MCF 10A (cell line): ENCODE measurements around the gene CRTC2. TPM values are rescaled to one million over a fixed set of nuclear protein-coding genes. Genes with fewer than 3 reads are reported as not detected.

Experiments
- BruUV-seq: library from RNA; stranded (reverse); fragments of 400-500 nt; replicated peaks from 2 replicates; lab custom pipeline; 2021; lab: Mats Ljungman, UMichigan
- CTCF ChIA-PET: fragments of 300-600 bp; sonication (Branson Sonifier 250); formaldehyde crosslinking; extraction: SDS; loops from one replicate; lab custom pipeline; 2021; ENCODE audit warnings: antibody characterized with exemption, inconsistent platforms; lab: Yijun Ruan, JAX
- POLR2A ChIA-PET: fragments of 300-600, 350-650 bp; sonication (Branson Sonifier 250); formaldehyde crosslinking; extraction: SDS; loops from one replicate; lab custom pipeline; 2020; ENCODE audit warnings: antibody characterized with exemption, inconsistent platforms; lab: Yijun Ruan, JAX
- DNase-seq: peaks from one replicate; pipeline ENCODE4 v3.0.0-alpha.2; 2018; ENCODE audit not compliant: unreplicated experiment
- H3K27ac Mint-ChIP-seq: one replicate; pipeline ENCODE4 v1.8.0; 2022; ENCODE audit warnings: mild to moderate bottlenecking, low read depth, mixed read lengths; ENCODE audit not compliant: unreplicated experiment
- H3K27me3 Mint-ChIP-seq: one replicate; pipeline ENCODE4 v1.8.0; 2022; ENCODE audit warnings: mixed read lengths; ENCODE audit not compliant: insufficient read depth, unreplicated experiment
- H3K36me3 Mint-ChIP-seq: one replicate; pipeline ENCODE4 v1.8.0; 2022; ENCODE audit warnings: mild to moderate bottlenecking, moderate library complexity, mixed read lengths; ENCODE audit not compliant: insufficient read depth, unreplicated experiment
- H3K4me1 Mint-ChIP-seq: one replicate; pipeline ENCODE4 v1.8.0; 2022; ENCODE audit warnings: mixed read lengths; ENCODE audit not compliant: insufficient read depth, unreplicated experiment
- H3K4me3 Mint-ChIP-seq: one replicate; pipeline ENCODE4 v1.8.0; 2022; ENCODE audit warnings: mild to moderate bottlenecking, moderate library complexity, mixed read lengths; ENCODE audit not compliant: unreplicated experiment
- H3K9me3 Mint-ChIP-seq: one replicate; pipeline ENCODE4 v1.8.0; 2022; ENCODE audit warnings: mixed read lengths; ENCODE audit not compliant: unreplicated experiment
- CTCF ChIP-seq: fragments of 200-600 bp; IDR thresholded peaks from one replicate; pipeline ENCODE4 v1.8.0; 2022; ENCODE audit warnings: antibody characterized with exemption, mild to moderate bottlenecking; ENCODE audit not compliant: unreplicated experiment
- intact Hi-C: fragments of 100-400 bp; cut with micrococcal nuclease; formaldehyde crosslinking; loops from 2 replicates; pipeline ENCODE4 v1.14.1; 2022
- total RNA-seq: library from RNA; stranded (reverse); gene quantifications from 2 replicates; pipeline ENCODE4 v1.2.3, GENCODE V29; 2022

The CRTC2 gene
- total RNA-seq, 1 experiment from 2014 or later = 47.0 TPM

DNA sequence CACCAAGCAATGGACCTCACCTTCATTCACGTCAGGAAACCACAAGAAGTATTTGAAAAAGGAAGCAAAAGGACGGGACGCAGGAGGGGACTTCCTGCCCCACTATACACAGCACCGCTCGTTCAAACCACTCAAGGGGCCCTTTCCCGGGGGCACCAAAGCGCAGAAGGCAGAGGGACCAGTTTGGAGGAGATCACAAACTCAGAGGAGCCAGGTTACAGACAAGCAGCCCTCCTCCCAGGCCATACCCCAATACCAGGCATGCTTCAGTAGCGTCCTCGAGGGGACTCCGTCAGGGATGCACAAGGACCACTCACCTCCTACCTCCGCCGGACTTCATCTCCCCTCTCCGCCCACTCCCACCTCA, 685 bp downstream of the CRTC2 start:
- TF ChIP-seq CTCF = no peak
- peaks cover 54% of the 10 kb centered on the region for H3K4me1 Mint-ChIP-seq
- H3K36me3 Mint-ChIP-seq = peaks cover 60% of the 10 kb centered on the region
- intact Hi-C loops = loop anchor here (2.0 kb wide), 1 partner anchor 29 kb away; the partner anchor contains the start of gene RAB13
- CTCF ChIA-PET = interaction anchor here (0.6 to 5.6 kb wide), 5 partner anchors 8 to 1878 kb away, joined by 3 to 60 read pairs (median 4); partner anchors contain the start of gene DENND4B
- BruUV-seq = no TSS peak
- H3K9me3 Mint-ChIP-seq = no peaks in the 10 kb centered on the region
- DNase-seq = peak; percentile 17
- POLR2A ChIA-PET = interaction anchor here (0.8 to 16.7 kb wide), 16 partner anchors 4 to 345 kb away, joined by 3 to 647 read pairs (median 7); partner anchors contain the start of genes CHTOP, CREB3L4, CRTC2 and DENND4B
- peak overlapping the region; percentile 96 for H3K4me3 Mint-ChIP-seq
- peak overlapping the region; percentile 92 for H3K27ac Mint-ChIP-seq
- H3K27me3 Mint-ChIP-seq = no peaks in the 10 kb centered on the region

- DNase-seq = no peak
- BruUV-seq = no TSS peak
- no peaks in the 10 kb centered on the region for H3K27me3 Mint-ChIP-seq
- H3K27ac Mint-ChIP-seq = peak overlapping the region; percentile 92
- H3K9me3 Mint-ChIP-seq = no peaks in the 10 kb centered on the region
- CTCF ChIA-PET = interaction anchor here (0.5 to 5.6 kb wide), 9 partner anchors 9 to 301 kb away, joined by 3 to 60 read pairs (median 4); partner anchors contain the start of genes CREB3L4, DENND4B and RAB13
- POLR2A ChIA-PET = interaction anchor here (0.6 to 16.7 kb wide), 14 partner anchors 5 to 344 kb away, joined by 3 to 647 read pairs (median 6); partner anchors contain the start of genes CHTOP, CREB3L4, CRTC2 and DENND4B
- TF ChIP-seq CTCF = no peak
- H3K4me3 Mint-ChIP-seq = peak overlapping the region; percentile 96
- peaks cover 52% of the 10 kb centered on the region for H3K4me1 Mint-ChIP-seq
- intact Hi-C loops = no loop called here
- peaks cover 59% of the 10 kb centered on the region for H3K36me3 Mint-ChIP-seq
These were observed 1.3 kb downstream of the CRTC2 start for GRCh38 chr1:153956997-153957715.

DNA sequence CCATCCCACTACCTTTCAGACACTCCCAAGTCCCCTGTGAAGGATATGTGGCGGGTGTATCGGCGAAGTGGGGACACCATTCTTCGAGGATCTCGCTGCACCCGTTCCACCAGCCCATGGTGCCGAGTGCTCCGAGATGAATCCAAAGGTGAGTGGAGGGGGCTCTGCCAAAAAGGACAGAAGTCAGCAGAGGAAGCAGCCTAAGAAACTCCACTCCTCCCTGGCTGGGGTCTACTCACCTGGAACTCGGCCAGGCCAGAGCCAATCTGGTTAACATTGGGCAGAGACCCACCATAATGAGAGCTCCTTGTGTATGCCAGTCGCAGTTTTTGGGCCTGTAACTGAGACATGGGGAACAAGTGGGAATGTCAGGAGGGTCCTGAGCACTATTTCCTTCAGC, 3.6 kb downstream of the CRTC2 start:
- no peaks in the 10 kb centered on the region for H3K27me3 Mint-ChIP-seq
- no TSS peak for BruUV-seq
- H3K4me1 Mint-ChIP-seq = peaks cover 39% of the 10 kb centered on the region
- H3K9me3 Mint-ChIP-seq = no peaks in the 10 kb centered on the region
- peaks cover 57% of the 10 kb centered on the region for H3K36me3 Mint-ChIP-seq
- no peak overlapping the region for H3K27ac Mint-ChIP-seq
- TF ChIP-seq CTCF = no peak
- POLR2A ChIA-PET = interaction anchor here (1.1 to 16.7 kb wide), 3 partner anchors 3 to 22 kb away, joined by 3 to 430 read pairs (median 430); partner anchors contain the start of genes CREB3L4, CRTC2, DENND4B and JTB
- CTCF ChIA-PET = interaction anchor here (0.6 to 2.6 kb wide), 4 partner anchors 13 to 1692 kb away, joined by 3 to 14 read pairs (median 3); partner anchors contain the start of gene CREB3L4
- intact Hi-C loops = no loop called here
- H3K4me3 Mint-ChIP-seq = no peak overlapping the region
- no peak for DNase-seq

- Mint-ChIP-seq H3K27ac (no peak overlapping the region), H3K4me1 (peaks cover 30% of the 10 kb centered on the region), H3K27me3 (no peaks in the 10 kb centered on the region), H3K9me3 (no peaks in the 10 kb centered on the region), H3K4me3 (no peak overlapping the region), H3K36me3 (peaks cover 54% of the 10 kb centered on the region)
- no TSS peak for BruUV-seq
- ChIA-PET POLR2A (interaction anchor here (1.0 to 16.7 kb wide), 5 partner anchors 2 to 30 kb away, joined by 3 to 430 read pairs (median 6); partner anchors contain the start of genes CREB3L4, CRTC2, DENND4B and GATAD2B), CTCF (interaction anchor here (0.6 to 1.4 kb wide), 4 partner anchors 32 to 157 kb away, joined by 3 to 8 read pairs (median 4); partner anchors contain the start of gene RAB13)
- intact Hi-C loops = no loop called here
- no peak for TF ChIP-seq CTCF
- no peak for DNase-seq
These were observed 4.5 kb downstream of the CRTC2 start for GRCh38 chr1:153953859-153954365.
